ENCODE data around the gene CNTNAP5. TPM values are rescaled to one million over a fixed set of nuclear protein-coding genes. Genes with fewer than 3 reads are reported as not detected.

Gene CNTNAP5
- total RNA-seq, 1 experiment from 2014 or later: not detected

- Histone ChIP-seq H3K9me3 (ENCODE audit: control insufficient read depth, insufficient read depth, low read depth, low read length) (no peaks in the 10 kb centered on the region), H3K4me1 (ENCODE audit: control insufficient read depth, insufficient read depth, low read length) (no peaks in the 10 kb centered on the region), H3K4me3 (ENCODE audit: low read depth in 2 of 2, low read length in 2 of 2) (no peak overlapping the region), H3K27ac (ENCODE audit: low read length) (no peak overlapping the region), H3K27me3 (ENCODE audit: control insufficient read depth, insufficient read depth, low read length) (no peaks in the 10 kb centered on the region), H3K36me3 (ENCODE audit: control insufficient read depth, insufficient read depth, low read length) (no peaks in the 10 kb centered on the region)
- CTCF ChIA-PET: no interaction called here
- no TSS peak for BruUV-seq (replicated peaks)
- ATAC-seq (no peak), DNase-seq (ENCODE audit: low read depth, low spot score) (no peak)
- intact Hi-C loops (cut with micrococcal nuclease; ENCODE audit: unreplicated experiment): no loop called here
- TF ChIP-seq SIN3A (IDR thresholded peaks at IDR 0.05; ENCODE audit: borderline replicate concordance, insufficient read depth, low read depth, low read length) (no peak), POLR2AphosphoS5 (IDR thresholded peaks at IDR 0.05; ENCODE audit: low read depth, low read length) (no peak), REST (IDR thresholded peaks at IDR 0.05; ENCODE audit: insufficient read depth in 1 of 2, low read depth in 2 of 2, low read length in 1 of 2) (no peak), CTCF (IDR thresholded peaks at IDR 0.05) (no peak), TCF7L2 (IDR thresholded peaks at IDR 0.05; ENCODE audit: low read depth, low read length) (no peak)
- POLR2A ChIA-PET: no interaction called here
- in situ Hi-C loops (cut with HindIII; ENCODE audit: low pct_unique_long_range_greater_than_20kb, low sequenced_read_pairs): no loop called here
These were observed 614.4 kb downstream of the CNTNAP5 start for GRCh38 chr2:124639524-124639923.

DNA sequence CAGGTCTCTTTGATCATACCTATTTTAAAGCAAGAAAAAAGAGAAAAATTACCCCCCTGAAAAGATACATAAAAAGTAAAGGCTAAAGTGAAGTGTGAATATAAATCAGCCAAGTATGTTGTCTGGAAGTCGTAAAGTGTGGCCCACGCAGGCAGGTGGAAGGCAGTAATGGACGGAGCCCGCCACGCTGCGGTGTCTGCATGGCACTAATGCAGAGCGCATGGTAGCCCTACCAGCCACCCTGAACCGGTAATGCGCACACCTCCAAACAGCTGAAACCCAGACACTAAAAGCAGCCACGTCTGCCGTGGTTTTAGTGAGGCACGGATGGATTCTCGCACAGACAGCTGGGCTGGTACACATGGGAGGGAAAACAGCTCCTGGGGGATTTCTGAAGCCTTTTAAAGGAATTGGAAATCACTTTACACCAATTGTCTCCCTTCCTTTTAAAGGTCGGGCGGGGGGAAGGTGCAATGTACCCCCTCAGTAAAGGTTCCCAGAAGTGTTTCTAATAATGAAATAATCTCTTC, 615.2 kb downstream of the CNTNAP5 start:
- Histone ChIP-seq H3K4me1 (ENCODE audit: control insufficient read depth, insufficient read depth, low read length) (no peaks in the 10 kb centered on the region), H3K27me3 (ENCODE audit: control insufficient read depth, insufficient read depth, low read length) (no peaks in the 10 kb centered on the region), H3K9me3 (ENCODE audit: control insufficient read depth, insufficient read depth, low read depth, low read length) (no peaks in the 10 kb centered on the region), H3K36me3 (ENCODE audit: control insufficient read depth, insufficient read depth, low read length) (no peaks in the 10 kb centered on the region), H3K4me3 (ENCODE audit: low read depth in 2 of 2, low read length in 2 of 2) (no peak overlapping the region), H3K27ac (ENCODE audit: low read length) (no peak overlapping the region)
- TF ChIP-seq POLR2AphosphoS5 (IDR thresholded peaks at IDR 0.05; ENCODE audit: low read depth, low read length) (no peak), REST (IDR thresholded peaks at IDR 0.05; ENCODE audit: insufficient read depth in 1 of 2, low read depth in 2 of 2, low read length in 1 of 2) (no peak), SIN3A (IDR thresholded peaks at IDR 0.05; ENCODE audit: borderline replicate concordance, insufficient read depth, low read depth, low read length) (no peak), TCF7L2 (IDR thresholded peaks at IDR 0.05; ENCODE audit: low read depth, low read length) (no peak), CTCF (IDR thresholded peaks at IDR 0.05) (no peak)
- ChIA-PET POLR2A (no interaction called here), CTCF (no interaction called here)
- in situ Hi-C loops (cut with HindIII; ENCODE audit: low pct_unique_long_range_greater_than_20kb, low sequenced_read_pairs) (no loop called here), intact Hi-C loops (cut with micrococcal nuclease; ENCODE audit: unreplicated experiment) (no loop called here)
- DNase-seq (ENCODE audit: low read depth, low spot score) (no peak), ATAC-seq (no peak)
- no TSS peak for BruUV-seq (replicated peaks)
